ENCODE results near the gene LARP1. TPM values are rescaled to one million over a fixed set of nuclear protein-coding genes. Genes with fewer than 3 reads are reported as not detected.

Gene LARP1
- total RNA-seq, 6 donors from 2014 or later, result 107 to 154 (median 129) TPM

- H3K9me3 ChIP-seq, result no peaks in the 10 kb centered on the region
- 69 to 70% methylated on average over 5 of the region's 5 CpGs for WGBS, 2 donors
- DNase-seq (no peak), ATAC-seq (ENCODE audit: low FRiP score in 2 of 2) (peak in 1 of 2 donors; percentile 51)
- H3K4me1 ChIP-seq, result peaks cover 30 to 55% (median 41%) of the 10 kb centered on the region in 4 donors
- H3K27ac ChIP-seq, result peak overlapping the region in 2 of 4 donors; percentile 43 to 73
- H3K4me3 ChIP-seq, result no peak overlapping the region
- H3K36me3 ChIP-seq, result no peaks in the 10 kb centered on the region
- peak in 1 of 2 donors; percentile 63 for TF ChIP-seq POLR2AphosphoS5 (IDR thresholded peaks at IDR 0.05)
- no peak for TF ChIP-seq POLR2A (IDR thresholded peaks at IDR 0.05)
- TF ChIP-seq CTCF (IDR thresholded peaks at IDR 0.05), result no peak
- TF ChIP-seq EP300 (IDR thresholded peaks at IDR 0.05), result peak in 2 of 4 donors; percentile 67 to 79
- H3K27me3 ChIP-seq, result no peaks in the 10 kb centered on the region
Observed at GRCh38 chr5:154844809-154845208, 89.6 kb downstream of the LARP1 start.

GRCh38 chr5:154849264-154849785 is 94.1 kb downstream of the LARP1 start:
- H3K36me3 ChIP-seq, result no peaks in the 10 kb centered on the region
- DNase-seq (no peak), ATAC-seq (ENCODE audit: low FRiP score in 2 of 2) (no peak)
- H3K4me3 ChIP-seq, result peak overlapping the region in 3 of 4 donors; percentile 52 to 63 (median 60)
- no peaks in the 10 kb centered on the region for H3K27me3 ChIP-seq
- H3K4me1 ChIP-seq, result peaks cover 23 to 52% (median 40%) of the 10 kb centered on the region in 4 donors
- no peaks in the 10 kb centered on the region for H3K9me3 ChIP-seq
- no peak for TF ChIP-seq EP300 (IDR thresholded peaks at IDR 0.05)
- TF ChIP-seq POLR2A (IDR thresholded peaks at IDR 0.05), result no peak
- no peak for TF ChIP-seq POLR2AphosphoS5 (IDR thresholded peaks at IDR 0.05)
- TF ChIP-seq CTCF (IDR thresholded peaks at IDR 0.05), result no peak
- peak overlapping the region in 3 of 4 donors; percentile 54 to 86 (median 85) for H3K27ac ChIP-seq
- WGBS, 2 donors, result 49 to 68% methylated on average over 6 of the region's 6 CpGs

GRCh38 chr5:154849791-154850201 is 94.6 kb downstream of the LARP1 start:
- Histone ChIP-seq H3K27ac (peak overlapping the region; percentile 54 to 86 (median 76)), H3K27me3 (no peaks in the 10 kb centered on the region), H3K4me3 (peak overlapping the region; percentile 37 to 63 (median 56)), H3K4me1 (peaks cover 23 to 51% (median 38%) of the 10 kb centered on the region in 4 donors), H3K36me3 (no peaks in the 10 kb centered on the region), H3K9me3 (no peaks in the 10 kb centered on the region)
- TF ChIP-seq CTCF (IDR thresholded peaks at IDR 0.05), result no peak
- TF ChIP-seq POLR2AphosphoS5 (IDR thresholded peaks at IDR 0.05), result no peak
- no peak for TF ChIP-seq EP300 (IDR thresholded peaks at IDR 0.05)
- TF ChIP-seq POLR2A (IDR thresholded peaks at IDR 0.05), result no peak
- 11 to 14% methylated on average over 2 of the region's 2 CpGs for WGBS, 2 donors
- peak; percentile 44 to 49 for ATAC-seq (ENCODE audit: low FRiP score in 2 of 2)
- no peak for DNase-seq

GRCh38 chr5:154850255-154851062 is 95.3 kb downstream of the LARP1 start, which contains the start of gene FAXDC2:
Gene FAXDC2 (minus strand): TSS chr5:154850603. CDS start chr5:154838178, 12,425 bp downstream.
- peak within 1 kb of the TSS; percentile 54 to 86 (median 76) for H3K27ac ChIP-seq
- no peaks in the 10 kb centered on the region for H3K9me3 ChIP-seq
- no peaks in the 10 kb centered on the region for H3K36me3 ChIP-seq
- DNase-seq (peak in 1 of 2 donors; percentile 84), ATAC-seq (ENCODE audit: low FRiP score in 2 of 2) (peak; percentile 95 to 98)
- peaks cover 18 to 49% (median 34%) of the 10 kb centered on the region in 4 donors for H3K4me1 ChIP-seq
- WGBS, 2 donors, result 2 to 5% methylated on average over 11 of the region's 11 CpGs
- peak in 2 of 4 donors; percentile 46 to 77 for TF ChIP-seq POLR2A (IDR thresholded peaks at IDR 0.05)
- TF ChIP-seq EP300 (IDR thresholded peaks at IDR 0.05), result no peak
- peak in 1 of 2 donors; percentile 82 for TF ChIP-seq POLR2AphosphoS5 (IDR thresholded peaks at IDR 0.05)
- H3K4me3 ChIP-seq, result peak within 1 kb of the TSS; percentile 37 to 63 (median 56)
- no peaks in the 10 kb centered on the region for H3K27me3 ChIP-seq

- ATAC-seq (ENCODE audit: low FRiP score in 2 of 2) (no peak), DNase-seq (no peak)
- Histone ChIP-seq H3K4me1 (peaks cover 17 to 56% (median 34%) of the 10 kb centered on the region in 4 donors), H3K36me3 (no peaks in the 10 kb centered on the region), H3K27ac (peak overlapping the region; percentile 54 to 86 (median 76)), H3K9me3 (no peaks in the 10 kb centered on the region), H3K4me3 (peak overlapping the region in 1 of 4 donors; percentile 60), H3K27me3 (no peaks in the 10 kb centered on the region)
- no peak for TF ChIP-seq POLR2A (IDR thresholded peaks at IDR 0.05)
- no peak for TF ChIP-seq CTCF (IDR thresholded peaks at IDR 0.05)
- TF ChIP-seq EP300 (IDR thresholded peaks at IDR 0.05), result no peak
- TF ChIP-seq POLR2AphosphoS5 (IDR thresholded peaks at IDR 0.05), result no peak
- WGBS, 2 donors, result 64 to 75% methylated on average over 3 of the region's 3 CpGs
Observed at GRCh38 chr5:154851351-154851750, 96.2 kb downstream of the LARP1 start.

Data from upper lobe of left lung (tissue), 6 donors.